ENCODE measurements around the gene HIC1.
A peak's percentile ranks its signal among the peaks of the same experiment; 100 is the strongest.

HIC1 gene

GRCh38 chr17:2077040-2077439 is 22.1 kb downstream of the HIC1 start:
- DNase-seq: no peak

GRCh38 chr17:2081564-2081963 is 26.7 kb downstream of the HIC1 start:
- DNase-seq: no peak

DNA sequence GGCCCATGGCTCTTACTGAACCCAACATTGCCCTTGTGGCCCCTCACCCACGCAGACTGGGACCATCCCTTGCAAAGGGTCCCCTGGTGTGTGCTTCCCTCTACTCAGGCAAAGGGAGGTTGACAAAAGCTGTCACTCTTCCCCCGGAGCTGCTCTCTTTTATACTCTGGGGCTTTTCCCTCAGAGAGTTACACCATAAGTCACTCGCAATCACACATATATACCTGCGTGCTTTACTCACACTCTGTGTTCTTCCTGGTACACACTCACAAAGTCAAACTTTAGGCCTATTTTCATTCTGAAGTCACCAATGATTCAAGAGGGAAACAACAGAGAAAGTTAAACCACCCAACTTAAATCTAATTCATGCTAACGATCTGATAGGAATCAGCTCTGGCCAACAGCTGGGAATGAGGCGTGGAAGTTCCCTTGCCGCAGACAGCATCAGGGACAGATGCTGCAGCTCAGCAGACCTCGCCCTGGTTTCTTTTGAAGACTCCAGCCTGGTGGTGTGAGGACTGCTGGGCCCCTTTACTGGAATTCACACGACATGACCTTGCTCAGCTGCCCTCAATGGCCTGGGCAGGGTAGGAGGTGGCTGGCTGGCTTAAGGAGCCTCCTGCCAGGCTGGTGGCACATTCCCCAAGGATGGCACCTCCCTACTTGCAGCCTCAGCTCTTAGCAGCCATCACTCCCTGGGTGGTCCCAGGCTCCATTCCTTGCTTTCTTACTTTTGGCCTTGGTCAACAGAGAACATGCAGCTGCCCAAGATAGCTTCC is 27.3 kb downstream of the HIC1 start:
- no peak for DNase-seq

DNA sequence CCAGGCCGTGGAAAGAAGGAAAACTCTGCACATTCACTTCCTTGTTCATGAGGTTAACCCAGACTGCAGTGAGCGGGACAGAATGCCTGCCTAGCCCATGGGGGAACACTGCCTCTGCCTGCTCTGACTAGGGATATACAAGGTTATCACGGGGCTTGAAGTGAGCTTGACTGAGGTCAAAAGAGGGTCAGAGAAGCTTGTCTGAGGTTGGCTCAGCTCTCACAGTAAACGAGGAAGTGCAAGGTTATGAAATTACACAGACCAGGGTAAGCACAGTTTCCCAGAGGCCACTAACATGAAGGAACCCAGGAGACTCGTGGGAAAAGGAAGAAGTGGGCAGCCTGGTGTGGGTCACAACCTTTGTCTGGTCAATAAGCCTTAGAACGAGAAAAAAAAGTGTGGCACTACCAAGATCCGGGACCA is 28.7 kb downstream of the HIC1 start:
- DNase-seq: peak; percentile 48

GRCh38 chr17:2084036-2084765 is 29.3 kb downstream of the HIC1 start:
- DNase-seq: no peak

GRCh38 chr17:2084766-2085647 is 30.1 kb downstream of the HIC1 start:
- no peak for DNase-seq

GRCh38 chr17:2085648-2085949 is 30.7 kb downstream of the HIC1 start:
- DNase-seq: no peak

DNA sequence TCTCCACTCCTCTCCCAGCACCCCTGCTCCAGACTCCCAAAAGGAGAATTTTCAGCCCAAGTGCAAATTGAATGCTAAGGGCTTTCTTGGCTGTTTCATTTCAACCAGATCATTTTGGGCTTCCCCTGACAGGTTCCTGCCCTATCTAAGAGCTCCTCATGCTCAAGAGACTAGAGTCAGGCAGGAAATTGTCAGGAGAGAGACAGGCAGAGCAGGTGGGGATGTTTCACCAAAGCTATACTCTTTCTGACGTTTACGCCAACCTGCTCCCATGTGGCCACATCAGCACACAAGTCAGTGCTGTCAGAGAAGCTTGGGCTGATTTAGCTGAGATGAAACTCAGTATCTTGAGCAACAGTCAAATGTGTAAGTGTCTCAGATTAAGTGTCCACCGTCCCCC is 31.4 kb downstream of the HIC1 start:
- no peak for DNase-seq

GRCh38 chr17:2087597-2088211 is 32.8 kb downstream of the HIC1 start:
- peak; percentile 77 for DNase-seq

GRCh38 chr17:2089021-2089422 is 34.1 kb downstream of the HIC1 start:
- no peak for DNase-seq

- DNase-seq: no peak
Measured at GRCh38 chr17:2090210-2090641, 35.3 kb downstream of the HIC1 start.

DNA sequence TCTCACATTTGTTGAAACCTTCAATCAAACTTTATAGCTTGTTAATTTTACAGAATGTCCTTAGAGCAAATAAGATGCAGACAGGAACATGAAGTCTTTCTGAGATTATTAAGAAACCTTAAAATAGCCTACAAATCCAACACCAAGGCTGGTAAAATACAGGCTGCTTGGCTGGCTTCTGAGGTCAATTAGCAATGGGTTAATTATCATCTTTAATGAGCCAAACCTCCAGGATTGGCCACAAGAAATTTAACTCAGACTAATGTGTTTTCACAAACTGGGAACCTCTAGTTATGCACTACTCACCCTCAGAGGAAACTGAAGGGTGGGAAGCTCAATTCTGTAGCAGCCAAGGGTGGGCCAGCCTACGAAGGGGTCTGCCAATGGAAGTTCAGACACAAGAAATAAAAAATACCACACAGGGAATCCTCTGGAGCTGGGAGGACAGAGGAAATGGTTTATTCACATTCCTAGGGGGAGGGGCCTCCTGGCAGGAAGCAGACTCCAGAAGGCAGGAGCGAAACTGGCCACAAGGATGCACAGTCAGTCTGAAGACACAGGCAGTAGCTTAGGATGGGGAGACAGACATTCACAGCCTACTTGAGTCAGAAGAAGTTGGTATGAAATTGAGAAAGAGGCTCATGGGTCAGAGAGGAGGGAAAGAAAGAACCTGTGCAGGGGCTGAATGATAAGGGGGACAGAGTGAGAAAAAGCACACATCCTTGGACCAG is 36.1 kb downstream of the HIC1 start:
- DNase-seq: no peak

GRCh38 chr17:2092253-2092652 is 37.4 kb downstream of the HIC1 start:
- DNase-seq: no peak

- DNase-seq: peak; percentile 86
Measured at GRCh38 chr17:2093349-2093748, 38.4 kb downstream of the HIC1 start.

GRCh38 chr17:2094891-2095535 is 40.1 kb downstream of the HIC1 start:
- DNase-seq: peak; percentile 44

DNA sequence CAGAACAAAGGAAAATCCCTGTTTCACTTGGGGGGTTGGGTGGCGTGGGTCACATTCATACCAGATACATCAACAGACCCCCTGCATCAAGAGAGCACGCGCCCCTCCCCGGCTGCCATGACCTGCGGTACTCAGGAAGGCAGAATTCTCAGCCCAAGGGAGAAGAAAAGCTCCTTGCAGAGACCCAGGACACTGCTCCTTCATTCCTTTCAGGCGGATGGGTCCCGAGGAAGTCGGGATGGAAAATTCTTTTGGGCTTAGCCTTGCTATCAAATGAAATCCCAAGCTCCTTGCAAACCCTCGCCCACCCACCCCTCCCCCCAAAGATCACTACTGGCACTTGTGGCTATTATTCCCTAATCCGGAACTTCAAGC is 40.6 kb downstream of the HIC1 start:
- no peak for DNase-seq

DNA sequence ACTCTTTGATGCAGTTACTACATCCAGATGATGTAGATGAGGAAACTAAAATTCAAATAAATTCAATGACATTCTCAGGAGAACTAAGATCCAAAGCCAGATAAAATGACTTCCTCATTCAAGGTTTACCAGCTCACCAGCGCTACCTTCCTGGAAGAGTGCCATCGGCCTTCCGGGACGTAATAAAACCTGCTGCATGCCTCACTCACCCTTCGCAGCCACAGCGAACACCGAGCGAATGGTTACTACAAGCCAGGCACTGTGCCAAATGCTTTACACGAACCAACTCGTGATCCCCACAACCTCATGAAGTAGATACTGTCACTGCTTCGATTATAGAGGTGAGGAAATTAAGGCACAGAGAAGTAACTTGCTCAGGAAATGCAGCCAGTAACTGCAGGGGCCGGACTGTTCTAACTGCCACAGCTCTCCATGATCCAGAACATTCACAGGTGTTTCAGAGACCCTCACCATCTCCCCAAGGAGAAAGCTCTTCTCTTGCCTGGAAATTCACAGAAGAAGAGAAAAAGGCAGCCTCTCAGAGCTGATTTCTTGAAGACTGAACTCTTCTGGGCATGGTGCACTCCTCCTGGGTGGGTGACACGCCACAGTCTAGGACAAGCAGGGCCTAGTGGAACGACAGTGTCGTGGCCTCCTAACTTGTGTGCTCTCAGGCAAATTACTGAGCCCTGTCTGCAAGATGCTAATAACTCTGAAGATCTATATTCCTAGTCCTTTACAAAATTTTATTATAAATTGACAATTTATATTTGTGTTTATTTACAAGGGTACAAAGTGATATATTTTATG is 46.8 kb downstream of the HIC1 start:
- peak; percentile 91 for DNase-seq

- no peak for DNase-seq
Measured at GRCh38 chr17:2102931-2103809, 48.3 kb downstream of the HIC1 start.

GRCh38 chr17:2105663-2106062 is 50.8 kb downstream of the HIC1 start:
- DNase-seq: no peak

All from hematopoietic multipotent progenitor cell treated with erythropoietin and hydrocortisone succinate and interleukin-3 and kit ligand, for 6 days (in vitro differentiated cells).